Glutamatergic neuron (in vitro differentiated cells): Measurements from ENCODE around the gene GPC6. TPM values are rescaled to one million over a fixed set of nuclear protein-coding genes. Genes with fewer than 3 reads are reported as not detected.

Experiments used
- DNase-seq: peaks from one replicate; pipeline ENCODE4 v3.0.0; 2022
- H3K27ac Mint-ChIP-seq: one replicate; pipeline ENCODE4 v1.8.0; 2020; ENCODE audit warnings: mild to moderate bottlenecking, mixed read lengths, inconsistent platforms; ENCODE audit not compliant: unreplicated experiment
- H3K27me3 Mint-ChIP-seq: one replicate; pipeline ENCODE4 v1.8.0; 2020; ENCODE audit warnings: mild to moderate bottlenecking, moderate library complexity, mixed read lengths, inconsistent platforms; ENCODE audit not compliant: unreplicated experiment
- H3K36me3 Mint-ChIP-seq: one replicate; pipeline ENCODE4 v1.8.0; 2020; ENCODE audit warnings: mild to moderate bottlenecking, mixed read lengths, inconsistent platforms; ENCODE audit not compliant: unreplicated experiment
- H3K4me1 Mint-ChIP-seq: one replicate; pipeline ENCODE4 v1.8.0; 2020; ENCODE audit warnings: mild to moderate bottlenecking, low read depth, mixed read lengths, inconsistent platforms; ENCODE audit not compliant: unreplicated experiment
- H3K4me3 Mint-ChIP-seq: one replicate; pipeline ENCODE4 v1.8.0; 2020; ENCODE audit warnings: mild to moderate bottlenecking, mixed read lengths, inconsistent platforms; ENCODE audit not compliant: unreplicated experiment
- H3K9me3 Mint-ChIP-seq: one replicate; pipeline ENCODE4 v1.8.0; 2020; ENCODE audit warnings: mild to moderate bottlenecking, moderate library complexity, mixed read lengths, inconsistent platforms; ENCODE audit not compliant: unreplicated experiment
- CTCF ChIP-seq: fragments of 200-600 bp; sonication (generic); IDR thresholded peaks from one replicate; pipeline ENCODE4 v1.5.0; 2021; ENCODE audit not compliant: partially characterized antibody, unreplicated experiment
- total RNA-seq: library from RNA; stranded (reverse); fragmentation: NEBNext Ultra II Directional; extraction: Animal tissue kit (Norgen Biotek cat#: 25700); gene quantifications from one replicate; pipeline ENCODE4 v1.2.1, GENCODE V29; 2021; ENCODE audit not compliant: unreplicated experiment

Gene GPC6
- total RNA-seq, 1 donor from 2014 or later: 11.8 TPM

- Mint-ChIP-seq H3K4me1 (no peaks in the 10 kb centered on the region), H3K27ac (no peak overlapping the region), H3K36me3 (no peaks in the 10 kb centered on the region), H3K9me3 (no peaks in the 10 kb centered on the region), H3K27me3 (no peaks in the 10 kb centered on the region), H3K4me3 (no peak overlapping the region)
- no peak for TF ChIP-seq CTCF
- DNase-seq: no peak
Measured at GRCh38 chr13:93690139-93690538, 463.5 kb downstream of the GPC6 start.

- H3K4me3 Mint-ChIP-seq: no peak overlapping the region
- DNase-seq: no peak
Measured at GRCh38 chr13:93698016-93698613, 471.5 kb downstream of the GPC6 start.

GRCh38 chr13:93700115-93700514 is 473.5 kb downstream of the GPC6 start:
- no peak for TF ChIP-seq CTCF
- Mint-ChIP-seq H3K36me3 (peaks cover 18% of the 10 kb centered on the region), H3K4me1 (peaks cover 9% of the 10 kb centered on the region), H3K27ac (no peak overlapping the region), H3K4me3 (no peak overlapping the region), H3K27me3 (no peaks in the 10 kb centered on the region), H3K9me3 (no peaks in the 10 kb centered on the region)
- no peak for DNase-seq

More at GRCh38 chr13:93698016-93698613, 471.5 kb downstream of the GPC6 start:
- TF ChIP-seq CTCF: no peak
- Mint-ChIP-seq H3K27me3 (no peaks in the 10 kb centered on the region), H3K4me1 (peaks cover 9% of the 10 kb centered on the region), H3K9me3 (no peaks in the 10 kb centered on the region), H3K27ac (no peak overlapping the region), H3K36me3 (peaks cover 18% of the 10 kb centered on the region)

- Mint-ChIP-seq H3K36me3 (no peaks in the 10 kb centered on the region), H3K27ac (no peak overlapping the region), H3K4me1 (peaks cover 3% of the 10 kb centered on the region), H3K9me3 (no peaks in the 10 kb centered on the region), H3K27me3 (no peaks in the 10 kb centered on the region), H3K4me3 (no peak overlapping the region)
- no peak for TF ChIP-seq CTCF
- DNase-seq: no peak
Measured at GRCh38 chr13:93708308-93709075, 481.9 kb downstream of the GPC6 start.
